HG03342 (cell line): ENCODE measurements around the gene CTDP1.
"Not testable (repeated sequence)": the region's sequence is repeated elsewhere in the genome, so short reads cannot be mapped to it uniquely, and the experiment has no call there.

Experiments used
- ATAC-seq: cut with Tn5 transposase; IDR thresholded peaks from one replicate; pipeline ENCODE4 v1.9.1; 2021; ENCODE audit warnings: mild to moderate bottlenecking, moderate library complexity; ENCODE audit not compliant: unreplicated experiment

CTDP1 gene

DNA sequence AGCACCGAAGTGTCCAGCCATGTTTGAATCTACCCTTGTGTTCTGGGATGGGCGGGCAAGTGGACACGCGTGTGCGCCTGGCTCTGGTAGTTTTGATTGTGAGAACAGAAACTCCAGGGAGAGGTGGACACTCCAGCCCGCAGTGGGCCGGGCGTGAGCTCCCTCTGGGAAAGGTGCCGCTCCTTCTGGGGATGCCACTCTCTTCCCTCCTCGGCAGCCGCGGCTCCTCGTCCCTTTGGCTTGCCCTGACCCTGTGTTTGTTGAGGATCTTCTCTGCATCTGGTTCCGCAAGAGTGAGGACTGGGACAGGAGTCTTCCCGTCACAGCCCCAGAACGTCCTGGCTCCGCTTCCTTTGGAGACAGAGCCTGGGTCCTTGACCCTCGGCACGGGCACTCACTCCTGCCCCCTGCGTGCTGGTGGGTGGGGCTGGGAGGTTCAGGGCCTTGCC lies 1.3 kb downstream of the CTDP1 start:
- ATAC-seq: no peak

DNA sequence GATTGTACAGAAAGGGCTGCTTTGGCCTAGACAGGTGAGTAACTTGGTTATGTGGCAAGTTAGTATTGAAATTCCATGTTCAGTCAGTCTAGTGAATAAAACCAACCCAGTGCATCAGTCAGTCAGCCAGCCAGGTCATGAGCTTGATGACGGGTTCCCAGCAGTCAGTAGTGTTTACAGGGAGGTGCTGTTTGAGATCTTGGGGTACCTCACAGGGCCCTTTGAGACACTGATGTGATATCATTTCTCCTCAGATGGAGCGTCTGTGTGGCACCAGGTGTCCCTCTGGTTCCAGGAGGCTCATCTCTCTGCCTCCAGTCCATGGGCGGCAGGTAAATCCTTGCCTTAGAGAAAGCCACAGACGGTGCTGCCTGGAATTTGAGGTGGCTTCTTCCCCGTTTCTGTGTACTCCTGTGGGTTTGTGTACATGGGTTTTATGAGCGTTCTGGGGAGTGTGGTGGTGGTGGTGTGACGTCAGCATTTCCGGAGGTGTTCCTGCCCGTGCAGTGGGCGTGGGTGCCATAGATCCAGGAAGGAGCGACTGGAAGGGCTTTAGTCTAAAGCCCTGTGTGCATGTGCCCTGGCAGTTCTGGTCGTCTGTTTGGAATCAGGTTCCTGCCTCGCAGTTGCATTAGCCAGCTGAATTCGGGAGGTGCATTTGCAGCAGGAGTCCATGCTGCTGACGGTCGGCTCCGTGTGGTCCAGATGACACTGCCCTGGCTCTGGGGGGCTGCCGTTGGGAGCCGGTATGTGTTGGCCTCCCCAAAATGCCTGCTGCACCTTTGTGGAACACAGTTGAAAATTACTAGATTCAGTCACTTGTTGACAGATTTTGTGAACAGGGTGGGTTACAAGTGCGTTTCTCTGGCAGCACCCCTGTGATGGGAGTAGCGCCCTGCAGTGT lies 2.1 kb downstream of the CTDP1 start:
- ATAC-seq: no peak

DNA sequence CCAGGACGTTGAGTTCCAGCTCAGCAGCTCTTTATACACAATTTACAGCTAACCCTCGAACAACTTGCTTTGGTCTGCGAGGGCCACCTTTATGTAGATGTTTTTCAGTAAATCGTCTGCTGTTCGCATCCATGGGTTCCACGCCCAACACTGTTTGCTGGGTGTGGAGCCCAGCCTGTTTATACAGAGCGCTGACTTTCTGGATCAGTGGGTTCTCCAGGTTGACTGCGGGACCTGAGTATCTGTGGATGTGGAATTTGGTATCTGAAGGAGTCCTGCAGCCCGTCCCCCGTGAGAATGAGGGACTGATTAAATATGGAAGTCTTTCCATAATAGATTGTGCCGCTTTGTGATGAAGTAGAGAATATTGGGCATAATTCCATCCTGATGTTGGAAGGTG lies 2.9 kb downstream of the CTDP1 start:
- no peak for ATAC-seq

DNA sequence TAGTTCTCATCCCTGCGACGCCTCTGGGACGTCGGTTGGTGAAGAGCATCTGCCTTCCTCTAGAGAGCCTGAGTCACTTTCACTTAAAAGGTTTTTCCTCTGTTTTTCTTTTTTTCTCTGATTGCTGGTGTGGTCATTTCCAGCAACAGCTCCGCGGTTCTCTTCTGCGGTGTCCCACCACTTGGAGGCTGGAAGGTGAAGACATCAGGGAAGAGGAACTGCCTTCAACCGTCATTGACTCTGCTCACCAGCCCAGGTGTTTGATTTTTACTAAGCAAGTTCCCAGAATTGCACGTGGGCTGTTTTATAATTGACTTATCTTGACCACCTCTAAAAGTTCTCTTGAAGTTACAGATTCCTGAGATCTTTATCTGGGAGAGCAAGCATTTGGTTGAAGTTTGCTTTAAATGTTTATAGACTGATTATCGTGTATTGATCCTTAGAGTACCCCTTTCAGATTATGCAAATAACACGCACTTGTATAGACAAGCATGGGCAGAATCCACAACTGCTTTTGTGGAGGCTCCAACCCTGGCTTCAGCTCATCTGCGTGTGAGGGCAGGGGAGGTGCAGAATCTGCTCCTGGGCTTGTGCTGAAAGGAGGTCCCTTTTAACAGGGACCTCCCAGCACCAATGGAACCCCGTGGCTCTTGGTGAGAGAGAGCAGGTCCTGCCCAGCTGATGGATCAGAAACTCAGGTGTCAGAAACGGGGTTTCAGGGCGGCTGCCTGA lies 3.5 kb downstream of the CTDP1 start:
- ATAC-seq: no peak

DNA sequence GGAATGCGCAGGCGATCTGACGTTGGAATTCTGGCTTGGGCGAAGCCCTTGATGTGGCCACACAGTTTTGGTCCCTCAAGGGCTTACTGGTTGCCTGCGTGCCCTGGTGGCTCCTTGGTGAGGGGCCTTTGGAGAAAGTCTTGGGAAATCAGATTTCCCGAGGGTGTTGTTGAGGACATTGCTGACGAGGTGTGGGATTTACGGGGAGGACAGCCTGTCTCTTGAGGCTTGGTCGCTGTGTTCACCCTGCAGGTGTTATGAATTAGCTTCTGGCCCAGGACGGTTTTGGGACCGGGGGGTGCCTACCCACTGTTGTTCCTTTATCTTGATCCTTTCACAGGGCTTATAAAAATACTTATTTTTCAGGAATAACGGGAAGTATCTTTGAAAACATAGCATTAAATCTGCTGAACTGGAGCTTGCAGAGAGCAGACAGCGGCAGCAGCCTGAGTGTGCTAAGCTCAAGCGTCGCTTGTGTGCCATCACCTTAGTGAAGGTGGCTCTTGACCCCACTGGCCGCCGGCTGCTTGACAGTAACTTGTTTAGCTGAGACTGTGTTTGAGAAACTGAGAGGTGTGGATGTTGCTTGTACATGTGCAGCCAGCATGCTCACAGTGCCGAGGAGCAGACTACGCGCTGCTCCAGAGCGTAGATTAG lies 4.2 kb downstream of the CTDP1 start:
- ATAC-seq: no peak

DNA sequence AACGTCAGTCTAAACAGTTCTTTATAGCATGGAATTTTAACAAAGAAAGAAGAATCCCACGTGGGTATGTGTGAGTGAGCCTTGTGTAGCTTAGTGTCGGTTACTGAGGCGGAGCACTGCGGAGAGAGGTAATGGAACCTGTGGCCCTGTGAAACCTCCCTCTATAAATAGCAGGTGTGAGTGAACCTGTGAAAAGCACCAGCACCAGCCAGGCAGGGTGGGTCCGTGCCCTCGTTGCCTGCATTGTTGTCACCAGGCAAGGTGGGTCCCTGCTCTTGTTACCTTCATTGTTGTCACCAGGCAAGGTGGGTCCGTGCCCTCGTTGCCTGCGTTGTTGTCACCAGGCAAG lies 4.7 kb downstream of the CTDP1 start:
- ATAC-seq: no peak

DNA sequence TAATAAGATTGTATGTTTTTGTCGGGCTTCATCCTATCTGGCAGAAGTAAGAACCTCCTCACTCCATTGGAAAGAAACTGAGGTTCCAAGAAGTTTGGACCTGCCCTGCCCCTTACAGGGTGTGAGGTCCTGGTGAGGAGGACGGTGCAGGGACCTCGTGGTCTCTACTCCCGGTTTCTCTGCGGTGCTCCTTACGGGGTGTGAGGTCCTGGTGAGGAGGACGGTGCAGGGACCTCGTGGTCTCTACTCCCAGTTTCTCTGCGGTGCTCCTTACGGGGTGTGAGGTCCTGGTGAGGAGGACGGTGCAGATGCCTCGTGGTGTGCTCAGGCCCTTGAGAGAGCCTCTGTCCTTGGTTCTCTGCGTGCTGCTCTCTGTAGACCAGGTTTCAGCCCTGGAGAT lies 5.2 kb downstream of the CTDP1 start:
- no peak for ATAC-seq

DNA sequence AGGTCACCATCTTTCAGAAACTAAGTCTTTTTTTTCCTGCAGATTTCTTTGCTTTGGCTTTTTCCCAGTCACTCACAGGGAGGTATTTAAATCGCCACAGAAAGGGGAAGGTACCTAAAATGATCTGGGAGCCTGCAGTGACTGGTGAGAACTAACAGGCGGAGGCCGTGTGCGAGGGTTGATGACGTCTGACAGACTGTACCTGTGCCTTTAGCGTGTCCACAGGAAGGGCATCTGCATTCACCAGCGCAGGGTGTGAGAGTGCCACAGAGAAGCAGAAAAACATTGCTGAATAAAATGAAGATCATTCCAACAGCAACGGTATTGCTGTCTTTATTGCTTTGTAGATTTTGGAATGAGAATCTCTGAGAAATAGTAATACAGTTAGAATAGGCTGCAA lies 5.7 kb downstream of the CTDP1 start:
- no peak for ATAC-seq

DNA sequence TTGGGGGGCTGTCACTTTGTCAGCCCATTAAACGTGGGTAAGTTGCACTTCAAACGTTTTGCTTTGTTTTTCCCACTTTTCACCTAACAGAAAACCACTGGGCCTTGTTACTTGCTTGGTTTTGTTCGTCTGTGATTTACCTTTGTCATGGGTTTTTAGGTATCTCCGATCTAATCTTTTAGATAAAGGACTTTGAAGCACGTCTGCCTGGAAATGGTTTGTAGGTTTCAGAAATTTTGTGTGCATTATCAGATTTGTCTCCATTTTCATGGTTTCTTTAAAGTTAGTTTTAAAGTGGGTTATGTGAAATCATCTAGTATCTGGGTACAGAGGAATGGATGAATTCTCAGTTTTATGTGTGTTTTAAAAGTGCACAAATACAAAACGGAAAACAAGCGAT lies 6.4 kb downstream of the CTDP1 start:
- ATAC-seq: no peak

DNA sequence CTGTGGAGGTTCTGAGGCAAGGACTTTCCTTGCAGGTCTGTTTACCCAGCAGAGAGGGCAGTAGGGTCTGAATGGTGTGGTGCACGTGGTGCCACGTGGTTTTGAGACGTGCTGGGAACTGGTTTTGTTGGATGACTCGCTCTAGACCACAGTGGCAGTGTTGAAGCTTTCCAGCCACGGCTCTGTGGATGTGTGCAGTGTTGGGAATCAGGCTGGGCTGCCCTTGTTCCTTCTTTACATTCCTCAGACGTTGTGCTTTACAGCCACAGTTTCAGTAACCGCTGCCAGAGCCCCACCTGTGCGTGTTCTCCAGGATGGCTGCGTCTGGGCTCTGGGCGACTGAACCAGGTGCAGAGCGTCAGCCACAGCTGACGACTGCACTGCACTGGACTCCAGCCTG lies 8.2 kb downstream of the CTDP1 start:
- no peak for ATAC-seq

DNA sequence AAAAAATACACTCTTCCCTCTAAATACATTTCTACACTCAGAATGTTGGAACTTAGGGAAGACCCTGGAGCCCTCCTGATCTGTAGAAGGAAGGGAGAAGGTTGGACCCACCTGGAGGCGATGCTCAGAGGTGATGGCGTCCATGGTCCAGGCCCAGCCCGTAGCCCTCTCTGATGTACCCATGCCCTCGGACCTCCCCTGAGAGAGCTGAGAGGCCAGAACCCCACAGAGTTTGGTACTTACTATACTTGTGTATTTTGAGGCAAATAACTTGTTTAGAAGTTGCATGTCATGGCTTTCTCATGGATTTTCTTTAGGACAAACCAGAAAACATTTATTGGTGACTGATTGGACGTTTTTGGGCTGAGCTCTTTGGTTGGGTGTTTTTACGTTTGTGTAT lies 10.5 kb downstream of the CTDP1 start:
- ATAC-seq: no peak

DNA sequence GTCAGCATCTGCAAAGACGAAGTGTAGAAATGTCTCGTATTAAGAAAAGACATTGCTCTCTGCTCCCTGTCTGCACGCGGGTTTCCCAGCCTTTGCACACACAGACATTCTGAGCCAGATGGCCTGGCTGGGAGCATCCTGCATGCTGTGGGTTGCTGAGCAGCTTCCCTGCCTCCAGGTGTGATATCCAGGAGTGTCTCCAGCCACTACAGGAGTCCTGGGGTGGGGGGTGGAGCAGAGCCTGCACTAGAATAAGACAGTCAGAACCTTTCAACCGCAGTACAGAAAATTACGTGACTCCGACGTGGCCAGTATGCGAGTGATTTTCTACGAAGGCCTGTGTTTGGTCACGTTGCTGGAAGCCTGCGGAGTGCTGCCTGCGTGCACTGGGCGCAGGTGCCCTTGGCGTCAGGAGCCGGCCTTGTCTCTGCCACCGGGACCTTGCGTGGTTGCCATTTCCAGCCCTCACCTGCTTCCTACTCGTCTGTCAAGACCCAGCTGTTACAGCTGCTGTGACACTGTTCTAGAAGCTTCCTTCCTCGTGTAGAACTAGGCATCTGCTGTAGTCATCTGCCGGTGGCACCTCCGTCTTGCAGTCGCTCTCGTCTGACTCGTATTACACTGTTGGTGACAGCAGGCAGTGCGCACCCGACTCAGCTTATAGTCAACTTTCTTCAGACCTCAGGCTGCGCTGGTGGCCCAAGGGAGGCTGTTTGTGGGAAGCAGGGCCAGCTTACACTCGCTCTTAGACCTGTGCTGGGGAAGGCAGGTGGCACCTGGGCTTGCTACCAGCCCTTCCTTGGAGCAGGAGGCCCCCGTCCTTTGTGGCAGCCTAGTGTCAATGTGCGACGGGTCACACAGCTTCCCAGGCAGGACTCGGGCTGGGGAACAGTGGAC lies 11.2 kb downstream of the CTDP1 start:
- no peak for ATAC-seq

DNA sequence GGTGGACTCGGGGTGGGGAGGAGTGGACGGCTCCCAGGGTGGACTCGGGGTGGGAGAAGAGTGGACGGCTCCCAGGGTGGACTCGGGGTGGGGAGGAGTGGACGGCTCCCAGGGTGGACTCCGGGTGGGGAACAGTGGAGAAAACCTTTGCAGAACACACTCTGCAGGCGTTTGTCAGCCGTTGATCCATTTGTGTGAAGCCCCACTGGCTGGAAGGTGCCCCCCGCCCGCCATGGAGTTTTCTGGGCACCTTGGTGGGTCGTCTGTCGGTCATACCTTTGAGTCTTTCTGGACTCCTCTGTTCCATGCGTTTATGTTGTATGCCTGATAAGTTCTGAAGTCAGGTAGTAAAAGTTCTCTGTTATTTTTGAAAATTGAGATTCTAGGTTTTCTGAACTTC lies 12.5 kb downstream of the CTDP1 start:
- ATAC-seq: no peak

DNA sequence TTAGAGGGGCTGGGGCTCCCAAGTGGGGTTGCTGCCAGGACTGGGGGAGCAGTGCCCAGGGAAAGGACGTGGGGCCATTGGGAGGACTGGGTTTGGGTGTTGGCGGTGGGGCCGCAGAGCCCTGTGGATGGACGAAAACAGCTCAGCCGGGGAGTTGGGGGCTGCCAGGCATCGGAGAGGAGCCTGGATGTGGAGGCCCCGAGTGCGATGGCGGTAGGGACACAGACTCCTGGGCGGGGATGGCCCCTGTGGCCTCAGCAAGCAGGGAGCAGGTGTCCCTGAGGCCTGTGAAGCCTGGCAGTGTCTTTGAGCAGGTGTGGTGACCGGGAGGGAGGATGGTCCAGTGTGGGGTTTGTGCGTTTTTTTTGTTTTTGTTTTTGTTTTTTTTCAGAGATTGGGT lies 13.3 kb downstream of the CTDP1 start:
- ATAC-seq: no peak

DNA sequence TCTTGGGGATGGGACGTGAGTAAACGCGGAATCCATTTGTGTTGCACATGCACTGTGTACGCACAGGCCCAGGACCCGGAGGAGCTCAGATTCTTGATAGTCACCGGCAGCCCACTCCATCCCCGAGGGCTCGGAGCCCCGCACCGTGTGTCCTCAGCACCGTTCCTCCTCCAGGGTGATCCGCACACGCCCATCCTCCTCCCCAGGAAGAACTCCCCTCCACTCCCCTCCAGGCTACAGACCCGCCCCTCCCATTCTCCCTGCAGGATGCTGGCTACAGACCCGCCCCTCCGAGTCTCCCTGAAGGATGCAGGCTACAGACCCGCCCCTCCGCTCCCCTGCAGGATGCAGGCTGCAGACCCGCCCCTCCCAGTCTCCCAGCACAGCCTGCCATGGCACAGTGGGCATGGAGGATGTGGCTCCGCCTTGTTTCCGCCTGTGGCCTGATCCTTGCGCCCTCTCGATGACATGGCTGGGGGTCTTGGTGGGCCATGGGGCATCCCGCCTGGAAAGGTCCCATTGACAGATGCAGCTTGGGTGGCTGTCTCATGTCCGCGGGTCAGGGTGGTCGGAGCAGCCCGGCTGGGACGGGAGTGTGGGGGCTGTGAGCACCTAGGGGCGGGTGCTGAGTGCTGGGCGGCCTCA lies 14.1 kb downstream of the CTDP1 start:
- ATAC-seq: no peak

DNA sequence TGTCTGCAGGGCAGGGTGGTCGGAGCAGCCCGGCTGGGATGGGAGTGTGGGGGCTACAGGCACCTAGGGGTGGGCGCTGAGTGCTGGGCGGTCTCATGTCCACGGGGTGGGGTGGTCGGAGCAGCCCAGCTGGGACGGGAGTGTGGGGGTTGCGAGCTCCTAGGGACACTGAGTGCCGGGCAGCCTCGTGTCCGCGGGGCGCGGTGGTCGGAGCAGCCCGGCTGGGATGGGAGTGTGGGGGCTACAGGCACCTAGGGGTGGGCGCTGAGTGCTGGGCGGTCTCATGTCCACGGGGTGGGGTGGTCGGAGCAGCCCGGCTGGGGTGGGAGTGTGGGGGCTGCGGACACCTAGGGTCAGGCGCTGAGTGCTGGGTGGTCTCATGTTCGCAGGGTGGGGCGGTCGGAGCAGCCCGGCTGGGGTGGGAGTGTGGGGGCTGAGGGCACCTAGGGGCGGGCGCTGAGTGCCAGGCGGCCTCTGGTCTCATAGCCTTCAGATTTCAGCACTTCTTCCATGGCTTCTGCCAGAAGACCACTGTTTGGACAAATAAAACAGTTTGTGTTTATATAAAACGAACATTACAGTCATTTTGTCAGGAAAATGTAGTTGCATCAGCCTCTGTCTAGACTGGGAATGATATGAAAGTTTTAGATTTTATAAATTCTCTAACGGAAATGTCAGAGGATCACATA lies 14.7 kb downstream of the CTDP1 start:
- ATAC-seq: not testable (repeated sequence)

DNA sequence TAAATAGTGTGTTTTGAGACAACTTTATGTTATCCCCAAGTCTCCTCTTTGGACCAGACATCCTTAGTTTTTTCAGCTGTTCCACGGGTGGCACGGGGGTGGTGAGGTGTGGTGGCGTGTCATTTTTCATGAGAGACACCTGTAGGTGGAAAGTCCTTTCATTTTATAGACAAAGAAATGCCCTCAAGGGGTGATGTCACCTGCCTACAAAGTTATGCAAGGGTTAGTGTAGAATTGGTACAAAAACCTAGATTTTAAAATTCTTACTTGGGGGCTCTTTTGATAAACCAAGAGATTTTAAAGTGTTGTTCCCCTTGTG lies 15.3 kb downstream of the CTDP1 start:
- ATAC-seq: no peak

DNA sequence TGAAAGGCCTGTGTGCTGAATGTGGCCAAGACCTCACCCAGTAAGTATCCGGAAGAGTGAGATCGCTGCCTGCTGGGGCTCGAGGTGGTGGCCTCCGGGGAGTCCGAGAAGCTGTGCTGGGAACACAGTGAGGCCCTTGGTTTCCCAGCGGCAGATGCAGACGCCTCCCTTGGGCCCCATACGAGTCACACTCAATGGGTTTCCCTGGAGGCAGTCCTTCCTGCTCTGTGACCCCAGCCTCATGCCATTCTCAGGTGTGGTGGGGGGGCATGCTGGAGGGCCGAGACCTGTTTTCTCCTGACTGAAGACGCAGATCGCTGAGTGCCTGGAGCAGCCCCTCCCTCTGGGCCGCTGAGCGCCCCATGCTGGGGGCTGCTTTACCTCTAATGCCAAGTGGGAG lies 15.7 kb downstream of the CTDP1 start:
- no peak for ATAC-seq

DNA sequence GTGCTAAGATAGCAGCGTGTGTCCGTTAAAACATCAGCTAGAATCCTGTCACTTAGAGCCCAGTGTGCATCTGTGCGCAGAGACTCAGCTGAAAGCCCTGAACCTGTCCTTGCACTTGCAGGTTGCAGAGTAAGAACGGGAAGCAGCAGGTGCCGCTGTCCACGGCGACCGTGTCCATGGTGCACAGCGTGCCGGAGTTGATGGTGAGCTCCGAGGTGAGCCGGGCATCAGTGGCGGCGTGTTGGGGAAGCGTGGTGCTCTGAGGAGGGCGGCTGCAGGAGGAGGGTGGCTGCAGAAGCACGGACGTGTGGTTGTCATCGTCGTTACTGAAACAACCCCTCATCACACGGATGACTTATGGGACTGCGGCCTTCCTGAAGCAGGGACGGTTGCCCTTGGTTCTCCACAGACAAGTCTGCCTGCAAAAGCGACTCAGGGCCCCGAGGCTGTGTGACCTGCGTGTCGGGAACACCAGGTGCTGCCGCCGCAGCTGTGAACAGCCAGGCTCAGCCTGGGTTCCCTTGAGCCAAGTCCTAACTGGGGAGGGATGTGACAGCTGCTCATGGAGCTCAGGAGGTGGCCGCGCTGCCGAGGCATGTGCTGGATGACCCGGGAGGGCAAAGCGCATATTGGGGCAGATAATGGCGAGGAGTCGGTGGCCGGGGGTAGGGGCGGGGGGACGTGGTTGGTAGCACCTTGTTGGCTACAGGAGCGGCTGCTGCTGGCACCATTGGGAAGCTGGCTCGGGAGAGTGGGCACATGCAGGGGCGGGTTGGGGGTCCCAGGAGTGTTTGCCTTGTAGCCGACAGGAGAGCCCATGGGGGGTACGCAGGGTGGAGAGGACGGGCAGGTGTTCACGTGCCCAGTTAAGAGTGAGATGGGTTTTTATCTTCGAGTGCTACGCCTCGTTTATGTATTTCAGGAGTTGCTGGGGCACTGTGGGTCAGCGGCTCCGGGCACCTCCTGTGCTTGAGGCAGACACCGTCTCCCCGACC lies 16.6 kb downstream of the CTDP1 start:
- ATAC-seq: no peak
